Trophoblast cell (in vitro differentiated cells and primary cell): Measurements from ENCODE around the gene TUNAR.

ENCODE experiments used
- DNase-seq, 2 donors: peaks; one replicate each; pipeline ENCODE4 v3.0.0-alpha.2; 2016
- H2AFZ ChIP-seq: 2 replicates; pipeline ENCODE4 v1.6.1; 2013; ENCODE audit warnings: low read length, moderate library complexity, mild to moderate bottlenecking; ENCODE audit not compliant: insufficient read depth, poor library complexity
- H2AK5ac ChIP-seq: 2 replicates; pipeline ENCODE4 v1.6.1; 2013; ENCODE audit warnings: mild to moderate bottlenecking, low read length
- H2BK120ac ChIP-seq: 2 replicates; pipeline ENCODE4 v1.6.1; 2013; ENCODE audit warnings: low read length, mild to moderate bottlenecking, moderate library complexity; ENCODE audit not compliant: insufficient read depth, poor library complexity
- H2BK12ac ChIP-seq: 2 replicates; pipeline ENCODE4 v1.6.1; 2013; ENCODE audit warnings: mild to moderate bottlenecking, low read length, moderate library complexity
- H2BK5ac ChIP-seq: 2 replicates; pipeline ENCODE4 v1.6.1; 2013; ENCODE audit warnings: low read length, low read depth, moderate library complexity, mild to moderate bottlenecking; ENCODE audit not compliant: poor library complexity
- H3K14ac ChIP-seq: 2 replicates; pipeline ENCODE4 v1.6.1; 2013; ENCODE audit warnings: mild to moderate bottlenecking, low read length
- H3K18ac ChIP-seq: 2 replicates; pipeline ENCODE4 v1.6.1; 2013; ENCODE audit warnings: mild to moderate bottlenecking, low read length
- H3K23ac ChIP-seq: 2 replicates; pipeline ENCODE4 v1.6.1; 2013; ENCODE audit warnings: low read length
- H3K27ac ChIP-seq: 2 replicates; pipeline ENCODE4 v1.5.1; 2013; ENCODE audit warnings: low read depth, mild to moderate bottlenecking, inconsistent platforms, low read length, moderate library complexity
- H3K27me3 ChIP-seq: 2 replicates; pipeline ENCODE4 v1.6.1; 2013; ENCODE audit warnings: inconsistent platforms, mild to moderate bottlenecking, low read length, moderate library complexity; ENCODE audit not compliant: insufficient read depth
- H3K36me3 ChIP-seq, 2 experiments: 1 replicate in 1 of 2; 2 replicates in 1 of 2; pipeline ENCODE4 v1.6.1; 2013; ENCODE audit warnings: low read length in 2 of 2, mild to moderate bottlenecking in 2 of 2, moderate library complexity in 1 of 2; ENCODE audit not compliant: insufficient read depth in 2 of 2, control insufficient read depth in 1 of 2
- H3K4ac ChIP-seq: 2 replicates; pipeline ENCODE4 v1.6.1; 2013; ENCODE audit warnings: low read depth, mild to moderate bottlenecking, low read length, moderate library complexity
- H3K4me1 ChIP-seq, 2 experiments: 1 replicate in 1 of 2; 2 replicates in 1 of 2; pipeline ENCODE4 v1.6.1; 2013; ENCODE audit warnings: low read length in 2 of 2, mild to moderate bottlenecking in 2 of 2, moderate library complexity in 1 of 2; ENCODE audit not compliant: insufficient read depth in 2 of 2, control insufficient read depth in 1 of 2
- H3K4me2 ChIP-seq: 2 replicates; pipeline ENCODE4 v1.6.1; 2013; ENCODE audit warnings: inconsistent platforms, mild to moderate bottlenecking, low read length, moderate library complexity
- H3K4me3 ChIP-seq: 2 replicates; pipeline ENCODE4 v1.5.1; 2013; ENCODE audit warnings: mild to moderate bottlenecking, low read depth, low read length, inconsistent platforms
- H3K79me1 ChIP-seq: one replicate; pipeline ENCODE4 v1.6.1; 2013; ENCODE audit warnings: low read length
- H3K79me2 ChIP-seq: 2 replicates; pipeline ENCODE4 v1.6.1; 2013; ENCODE audit warnings: low read length, mild to moderate bottlenecking; ENCODE audit not compliant: control insufficient read depth, insufficient read depth, poor library complexity
- H3K9ac ChIP-seq: 2 replicates; pipeline ENCODE4 v1.6.1; 2013; ENCODE audit warnings: mild to moderate bottlenecking, low read length
- H3K9me3 ChIP-seq: 2 replicates; pipeline ENCODE4 v1.6.1; 2013; ENCODE audit warnings: low read depth, mild to moderate bottlenecking, control low read depth, inconsistent platforms, low read length; ENCODE audit not compliant: insufficient read depth
- H4K12ac ChIP-seq: 2 replicates; pipeline ENCODE4 v1.6.1; 2013; ENCODE audit warnings: low read depth, mild to moderate bottlenecking, low read length, moderate library complexity
- H4K8ac ChIP-seq: 2 replicates; pipeline ENCODE4 v1.6.1; 2013; ENCODE audit warnings: low read depth, mild to moderate bottlenecking, low read length, moderate library complexity
- H4K91ac ChIP-seq: one replicate; pipeline ENCODE4 v1.6.1; 2013; ENCODE audit warnings: low read depth, mild to moderate bottlenecking, low read length, moderate library complexity
- WGBS: extraction: QIAGEN DNeasy Blood & Tissue Kit; methylation state at CpG from one replicate; pipeline ENCODE4 v1.1.7; 2013; ENCODE audit warnings: missing lambda C conversion rate; ENCODE audit not compliant: insufficient read length, insufficient coverage; ENCODE audit errors: extremely low coverage; 5-methylcytosine and 5-hydroxymethylcytosine counted together

TUNAR gene

DNA sequence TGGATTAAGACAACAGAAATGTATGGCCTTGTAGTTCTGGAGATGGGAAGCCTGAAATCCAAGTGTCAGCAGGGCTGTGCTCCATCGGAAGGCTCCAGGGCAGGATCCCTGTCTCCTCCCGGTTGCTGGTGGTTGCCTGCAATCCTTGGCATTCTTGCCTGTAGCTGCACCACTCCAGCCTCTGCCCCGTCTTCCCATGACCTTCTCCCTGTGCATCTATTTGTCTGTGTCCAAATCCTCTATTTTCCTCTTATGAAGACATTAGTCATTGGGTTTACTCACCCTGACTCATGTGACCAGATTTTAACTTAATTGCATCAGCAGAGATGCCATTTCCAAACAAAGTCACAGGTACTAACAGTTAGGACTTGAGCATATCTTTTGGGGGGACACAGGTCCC is 15.1 kb downstream of the TUNAR start:
- no peak overlapping the region for H2BK120ac ChIP-seq
- no peak overlapping the region for H2BK12ac ChIP-seq
- H3K27ac ChIP-seq, result no peak overlapping the region
- H3K79me2 ChIP-seq, result no peaks in the 10 kb centered on the region
- H3K18ac ChIP-seq, result no peak overlapping the region
- no peak overlapping the region for H3K4ac ChIP-seq
- H3K14ac ChIP-seq, result no peak overlapping the region
- H3K9me3 ChIP-seq, result peaks cover 1% of the 10 kb centered on the region
- no peaks in the 10 kb centered on the region for H3K27me3 ChIP-seq
- no peak overlapping the region for H2BK5ac ChIP-seq
- no peak overlapping the region for H4K12ac ChIP-seq
- H3K79me1 ChIP-seq, result no peaks in the 10 kb centered on the region
- no peak overlapping the region for H4K91ac ChIP-seq
- H3K23ac ChIP-seq, result no peak overlapping the region
- H2AFZ ChIP-seq, result no peak overlapping the region
- H2AK5ac ChIP-seq, result no peak overlapping the region
- DNase-seq, result peak; percentile 35 to 52
- H3K9ac ChIP-seq, result no peak overlapping the region
- WGBS, result no CpG with 5 or more reads among the region's 3 CpGs
- no peaks in the 10 kb centered on the region for H3K4me1 ChIP-seq
- H3K4me2 ChIP-seq, result no peak overlapping the region
- no peaks in the 10 kb centered on the region for H3K36me3 ChIP-seq
- H3K4me3 ChIP-seq, result no peak overlapping the region
- no peak overlapping the region for H4K8ac ChIP-seq

GRCh38 chr14:95892142-95892541 is 15.5 kb downstream of the TUNAR start:
- Histone ChIP-seq H2AK5ac (no peak overlapping the region), H2BK12ac (no peak overlapping the region), H3K4ac (no peak overlapping the region), H3K9ac (no peak overlapping the region), H3K4me1 (no peaks in the 10 kb centered on the region), H4K91ac (no peak overlapping the region), H3K4me2 (no peak overlapping the region), H2AFZ (no peak overlapping the region), H4K8ac (no peak overlapping the region), H3K27me3 (no peaks in the 10 kb centered on the region), H3K4me3 (no peak overlapping the region), H3K79me2 (no peaks in the 10 kb centered on the region), H3K23ac (no peak overlapping the region), H3K79me1 (no peaks in the 10 kb centered on the region), H3K18ac (no peak overlapping the region), H3K36me3 (no peaks in the 10 kb centered on the region), H3K27ac (no peak overlapping the region), H3K14ac (no peak overlapping the region), H2BK120ac (no peak overlapping the region), H3K9me3 (peaks cover 1% of the 10 kb centered on the region), H2BK5ac (no peak overlapping the region), H4K12ac (no peak overlapping the region)
- no CpG with 5 or more reads among the region's 11 CpGs for WGBS
- DNase-seq, result no peak

DNA sequence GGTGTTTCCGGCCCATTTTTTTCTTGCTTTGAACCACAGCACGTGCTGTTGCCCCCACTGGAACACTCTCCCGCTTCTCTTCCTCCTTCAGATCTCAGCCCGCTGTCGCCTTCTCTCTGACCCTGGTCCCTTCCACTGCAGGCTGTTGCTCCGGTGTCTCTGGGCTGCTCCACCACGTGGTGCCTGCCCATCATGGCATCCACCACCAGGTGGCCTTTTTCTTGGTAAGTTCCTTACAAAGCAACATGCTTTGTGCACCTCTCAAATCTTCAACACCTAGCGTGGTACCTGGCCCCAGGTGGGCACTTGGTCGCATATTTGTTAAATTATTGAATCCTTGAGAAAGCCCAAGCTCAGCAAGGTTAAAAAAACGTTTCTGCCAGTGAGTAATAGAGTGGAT is 19.1 kb downstream of the TUNAR start:
- no peak overlapping the region for H4K91ac ChIP-seq
- H3K4me1 ChIP-seq, result no peaks in the 10 kb centered on the region
- H3K27ac ChIP-seq, result no peak overlapping the region
- H2BK120ac ChIP-seq, result no peak overlapping the region
- no peak overlapping the region for H2BK5ac ChIP-seq
- no peak overlapping the region for H3K4me3 ChIP-seq
- H3K36me3 ChIP-seq, result no peaks in the 10 kb centered on the region
- H3K27me3 ChIP-seq, result no peaks in the 10 kb centered on the region
- no peaks in the 10 kb centered on the region for H3K79me2 ChIP-seq
- no peak overlapping the region for H3K18ac ChIP-seq
- H3K9ac ChIP-seq, result no peak overlapping the region
- no peak overlapping the region for H4K12ac ChIP-seq
- no peak overlapping the region for H2AFZ ChIP-seq
- H3K14ac ChIP-seq, result no peak overlapping the region
- no peak overlapping the region for H3K4ac ChIP-seq
- H3K9me3 ChIP-seq, result peaks cover 1% of the 10 kb centered on the region
- DNase-seq, result peak in 1 of 2 donors; percentile 44
- no CpG with 5 or more reads among the region's 10 CpGs for WGBS
- H3K79me1 ChIP-seq, result no peaks in the 10 kb centered on the region
- no peak overlapping the region for H2AK5ac ChIP-seq
- H3K4me2 ChIP-seq, result no peak overlapping the region
- no peak overlapping the region for H3K23ac ChIP-seq
- no peak overlapping the region for H2BK12ac ChIP-seq
- H4K8ac ChIP-seq, result no peak overlapping the region

DNA sequence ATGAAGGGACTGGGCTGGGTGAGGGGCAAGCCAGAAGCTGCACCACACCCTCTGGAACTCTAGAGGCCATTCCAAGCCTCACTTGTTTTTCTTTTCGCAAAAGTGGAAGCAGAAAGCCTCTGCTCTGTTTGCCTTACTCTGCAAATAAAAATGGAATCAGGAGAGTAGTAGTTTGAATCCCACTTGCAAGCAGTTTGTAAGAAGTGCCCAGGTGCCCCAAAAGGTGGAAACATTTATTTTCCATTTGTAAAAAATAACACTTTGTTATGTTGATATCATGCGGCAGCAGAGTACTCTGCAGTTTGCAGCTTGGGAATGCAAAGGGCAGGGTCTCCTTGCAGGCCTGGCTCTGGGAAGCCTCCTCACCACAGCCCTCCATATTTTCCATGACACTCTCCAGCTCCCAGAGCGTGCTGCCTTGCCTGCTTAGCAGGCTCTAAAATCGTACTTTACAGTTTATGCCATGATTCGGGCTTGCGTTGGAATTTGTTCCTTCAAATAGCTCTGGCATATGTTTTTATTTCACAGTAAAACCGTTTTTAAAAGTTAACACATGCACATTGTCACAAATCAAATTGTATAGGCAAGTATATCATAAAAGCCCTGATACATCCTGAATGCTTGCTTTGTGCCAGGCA is 20.0 kb downstream of the TUNAR start:
- Histone ChIP-seq H3K4me3 (no peak overlapping the region), H3K9me3 (peaks cover 1% of the 10 kb centered on the region), H3K18ac (no peak overlapping the region), H3K23ac (no peak overlapping the region), H3K14ac (no peak overlapping the region), H3K36me3 (no peaks in the 10 kb centered on the region), H3K27ac (no peak overlapping the region), H3K4ac (no peak overlapping the region), H4K12ac (no peak overlapping the region), H3K4me1 (peaks cover 0 to 4% of the 10 kb centered on the region in 2 experiments), H2AFZ (no peak overlapping the region), H2AK5ac (no peak overlapping the region), H3K27me3 (no peaks in the 10 kb centered on the region), H3K79me1 (no peaks in the 10 kb centered on the region), H3K79me2 (no peaks in the 10 kb centered on the region), H3K9ac (no peak overlapping the region), H4K8ac (no peak overlapping the region), H2BK12ac (no peak overlapping the region), H4K91ac (no peak overlapping the region), H2BK5ac (no peak overlapping the region), H2BK120ac (no peak overlapping the region), H3K4me2 (no peak overlapping the region)
- no CpG with 5 or more reads among the region's 7 CpGs for whole genome bisulfite sequencing
- DNase-seq, result no peak
